Loucy (cell line): Measurements from ENCODE around the gene MTREX.

ENCODE experiments used
- H2AFZ ChIP-seq: fragments of 200-600 bp; sonication (generic); 2 replicates; pipeline ENCODE4 v1.6.0; 2016; ENCODE audit warnings: antibody characterized with exemption, mild to moderate bottlenecking, low read length, moderate library complexity
- H3F3A ChIP-seq: fragments of 200-600 bp; 2 replicates; pipeline ENCODE4 v1.6.0; 2016; ENCODE audit warnings: antibody characterized with exemption, low read depth, mild to moderate bottlenecking
- H3K27me3 ChIP-seq: fragments of 200-600 bp; sonication (generic); 2 replicates; pipeline ENCODE4 v1.6.1; 2014; ENCODE audit warnings: low read length, mild to moderate bottlenecking; ENCODE audit not compliant: insufficient read depth, poor library complexity, severe bottlenecking
- H3K36me3 ChIP-seq: fragments of 200-600 bp; sonication (generic); 2 replicates; pipeline ENCODE4 v1.6.1; 2016; ENCODE audit warnings: low read length; ENCODE audit not compliant: insufficient read depth
- H3K4me1 ChIP-seq: fragments of 200-600 bp; sonication (generic); 2 replicates; pipeline ENCODE4 v1.5.1; 2014; ENCODE audit warnings: low read length, mild to moderate bottlenecking; ENCODE audit not compliant: insufficient read depth, poor library complexity, severe bottlenecking
- H3K4me2 ChIP-seq: fragments of 200-600 bp; sonication (generic); 2 replicates; pipeline ENCODE4 v1.6.0; 2014; ENCODE audit warnings: antibody characterized with exemption, low read length, low read depth, mild to moderate bottlenecking; ENCODE audit not compliant: poor library complexity, severe bottlenecking
- H3K4me3 ChIP-seq: fragments of 200-600 bp; sonication (generic); 2 replicates; pipeline ENCODE4 v1.5.1; 2014; ENCODE audit warnings: low read length, mild to moderate bottlenecking, mixed read lengths; ENCODE audit not compliant: poor library complexity, severe bottlenecking
- H3K79me2 ChIP-seq: fragments of 200-600 bp; sonication (generic); 2 replicates; pipeline ENCODE4 v1.6.1; 2014; ENCODE audit warnings: low read length; ENCODE audit not compliant: insufficient read depth
- H3K9ac ChIP-seq: fragments of 200-600 bp; sonication (generic); 2 replicates; pipeline ENCODE4 v1.6.0; 2014; ENCODE audit warnings: mild to moderate bottlenecking, low read depth, low read length, moderate library complexity; ENCODE audit not compliant: poor library complexity, severe bottlenecking
- H3K9me2 ChIP-seq: fragments of 200-600 bp; sonication (generic); replicated peaks from 2 replicates; pipeline ENCODE4 v1.6.1; 2016; ENCODE audit warnings: low read depth, low read length, mixed read lengths
- H3K9me3 ChIP-seq: fragments of 200-600 bp; sonication (generic); 2 replicates; pipeline ENCODE4 v1.6.1; 2014; ENCODE audit warnings: mild to moderate bottlenecking, antibody characterized with exemption, low read length, low read depth; ENCODE audit not compliant: insufficient read depth
- H4K20me1 ChIP-seq: fragments of 200-600 bp; sonication (generic); 2 replicates; pipeline ENCODE4 v1.6.0; 2014; ENCODE audit warnings: antibody characterized with exemption, low read length, mild to moderate bottlenecking; ENCODE audit not compliant: insufficient read depth, poor library complexity, severe bottlenecking
- EZH2phosphoT487 ChIP-seq: fragments of 200-600 bp; IDR thresholded peaks from 2 replicates; pipeline ENCODE4 v1.6.1; 2018; ENCODE audit warnings: antibody characterized with exemption, mild to moderate bottlenecking, moderate library complexity, borderline replicate concordance
- TF ChIP-seq, protein P1 (sequence below): fragments of 200-600 bp; sonication (generic); conservative IDR thresholded peaks from 2 replicates; pipeline ENCODE4 v1.5.1; 2014; ENCODE audit warnings: mild to moderate bottlenecking, antibody characterized with exemption, low read length

The MTREX gene

DNA sequence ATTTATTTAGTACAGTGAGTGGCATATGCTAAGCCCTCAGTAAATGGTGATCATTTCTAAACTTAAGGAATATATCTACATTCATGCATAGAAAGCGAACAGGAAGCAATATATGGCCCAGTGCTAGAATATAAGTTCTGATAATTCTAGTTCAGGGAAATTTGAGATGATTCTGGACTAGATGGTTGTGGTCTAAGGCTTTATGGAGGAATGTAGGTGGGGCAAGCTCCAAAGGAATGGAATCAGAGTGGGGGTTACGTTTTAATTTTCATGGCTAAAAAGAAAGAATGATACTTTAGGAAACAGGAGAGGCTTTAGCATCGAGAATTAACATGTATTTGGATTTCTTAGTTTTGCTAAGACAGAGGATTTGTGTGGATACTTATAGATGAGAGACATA, 56.1 kb downstream of the MTREX start:
- Histone ChIP-seq H3K9me2 (no peaks in the 10 kb centered on the region), H3K4me2 (no peak overlapping the region), H4K20me1 (no peaks in the 10 kb centered on the region), H3F3A (no peaks in the 10 kb centered on the region), H3K4me3 (no peak overlapping the region), H3K27me3 (no peaks in the 10 kb centered on the region), H2AFZ (no peak overlapping the region), H3K36me3 (peaks cover 53% of the 10 kb centered on the region; the same call in 1 of the 2 replicates), H3K79me2 (no peaks in the 10 kb centered on the region), H3K9ac (no peak overlapping the region), H3K4me1 (no peaks in the 10 kb centered on the region), H3K9me3 (no peaks in the 10 kb centered on the region)
- no peak for TF ChIP-seq EZH2phosphoT487
- TF ChIP-seq, protein P1, sequence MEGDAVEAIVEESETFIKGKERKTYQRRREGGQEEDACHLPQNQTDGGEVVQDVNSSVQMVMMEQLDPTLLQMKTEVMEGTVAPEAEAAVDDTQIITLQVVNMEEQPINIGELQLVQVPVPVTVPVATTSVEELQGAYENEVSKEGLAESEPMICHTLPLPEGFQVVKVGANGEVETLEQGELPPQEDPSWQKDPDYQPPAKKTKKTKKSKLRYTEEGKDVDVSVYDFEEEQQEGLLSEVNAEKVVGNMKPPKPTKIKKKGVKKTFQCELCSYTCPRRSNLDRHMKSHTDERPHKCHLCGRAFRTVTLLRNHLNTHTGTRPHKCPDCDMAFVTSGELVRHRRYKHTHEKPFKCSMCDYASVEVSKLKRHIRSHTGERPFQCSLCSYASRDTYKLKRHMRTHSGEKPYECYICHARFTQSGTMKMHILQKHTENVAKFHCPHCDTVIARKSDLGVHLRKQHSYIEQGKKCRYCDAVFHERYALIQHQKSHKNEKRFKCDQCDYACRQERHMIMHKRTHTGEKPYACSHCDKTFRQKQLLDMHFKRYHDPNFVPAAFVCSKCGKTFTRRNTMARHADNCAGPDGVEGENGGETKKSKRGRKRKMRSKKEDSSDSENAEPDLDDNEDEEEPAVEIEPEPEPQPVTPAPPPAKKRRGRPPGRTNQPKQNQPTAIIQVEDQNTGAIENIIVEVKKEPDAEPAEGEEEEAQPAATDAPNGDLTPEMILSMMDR: no peak

GRCh38 chr5:55364537-55365055, 56.8 kb downstream of the MTREX start:
- no peak overlapping the region for H3K9ac ChIP-seq
- no peaks in the 10 kb centered on the region for H3K9me3 ChIP-seq
- H3K4me2 ChIP-seq: no peak overlapping the region
- no peaks in the 10 kb centered on the region for H3K79me2 ChIP-seq
- no peak overlapping the region for H2AFZ ChIP-seq
- peaks cover 51% of the 10 kb centered on the region; the same call in 1 of the 2 replicates for H3K36me3 ChIP-seq
- no peaks in the 10 kb centered on the region for H3K4me1 ChIP-seq
- TF ChIP-seq EZH2phosphoT487: no peak
- TF ChIP-seq, protein P1: no peak
- no peaks in the 10 kb centered on the region for H3F3A ChIP-seq
- no peaks in the 10 kb centered on the region for H4K20me1 ChIP-seq
- no peaks in the 10 kb centered on the region for H3K27me3 ChIP-seq
- no peak overlapping the region for H3K4me3 ChIP-seq
- no peaks in the 10 kb centered on the region for H3K9me2 ChIP-seq

GRCh38 chr5:55370291-55370925, 62.6 kb downstream of the MTREX start:
- Histone ChIP-seq H3K4me2 (no peak overlapping the region), H3K9me2 (no peaks in the 10 kb centered on the region), H3K4me1 (no peaks in the 10 kb centered on the region), H3K79me2 (no peaks in the 10 kb centered on the region), H3K9me3 (peaks cover 10% of the 10 kb centered on the region; the same call in 1 of the 2 replicates), H3K27me3 (no peaks in the 10 kb centered on the region), H3F3A (no peaks in the 10 kb centered on the region), H3K4me3 (no peak overlapping the region), H3K36me3 (peaks cover 73% of the 10 kb centered on the region; the same call in 1 of the 2 replicates), H3K9ac (no peak overlapping the region), H2AFZ (no peak overlapping the region), H4K20me1 (no peaks in the 10 kb centered on the region)
- TF ChIP-seq, protein P1: no peak
- TF ChIP-seq EZH2phosphoT487: no peak
